HepG2 (cell line): ENCODE results near the gene GNG7. TPM values are rescaled to one million over a fixed set of nuclear protein-coding genes. Genes with fewer than 3 reads are reported as not detected.

Source experiments
- EED ChIP-seq: sonication (generic); formaldehyde crosslinking; IDR thresholded peaks from 2 replicates; pipeline ENCODE4 v1.5.0; 2020; ENCODE audit warnings: mild to moderate bottlenecking, missing genetic modification reagents
- FOXK1 ChIP-seq: sonication (generic); formaldehyde crosslinking; IDR thresholded peaks from 2 replicates; pipeline ENCODE4 v1.4.0; 2020; ENCODE audit warnings: low read depth, missing genetic modification reagents, borderline replicate concordance
- FOXP1 ChIP-seq, 2 experiments: fragments of 450-650 bp in 1 of 2; IDR thresholded peaks; 2 replicates each; pipeline ENCODE4 v1.6.1; 2017 to 2018; ENCODE audit warnings: antibody characterized with exemption in 1 of 2
- GABPA ChIP-seq, 2 experiments: IDR thresholded peaks; 2 replicates each; pipeline ENCODE4 v1.6.1; 2011 to 2016; ENCODE audit warnings: low read depth in 2 of 2, low read length in 1 of 2, missing biosample characterization in 1 of 2, missing genetic modification characterization in 1 of 2
- HNF4A ChIP-seq: sonication (generic); formaldehyde crosslinking; IDR thresholded peaks from 2 replicates; pipeline ENCODE4 v1.4.0; 2020; ENCODE audit warnings: missing genetic modification reagents
- KAT7 ChIP-seq: IDR thresholded peaks from 2 replicates; pipeline ENCODE4 v1.6.1; 2018; ENCODE audit warnings: borderline replicate concordance, missing compliant biosample characterization
- KDM5B ChIP-seq: sonication (generic); formaldehyde crosslinking; IDR thresholded peaks from 2 replicates; pipeline ENCODE4 v1.4.0; 2020; ENCODE audit warnings: missing genetic modification reagents, mild to moderate bottlenecking, borderline replicate concordance
- MXI1 ChIP-seq: IDR thresholded peaks from 3 replicates; pipeline ENCODE4 v1.6.1; 2012; ENCODE audit warnings: low read depth, low read length, inconsistent platforms, borderline replicate concordance
- RBM22 ChIP-seq: fragments of 200-400 bp; formaldehyde crosslinking; optimal IDR thresholded peaks from 2 replicates; pipeline ENCODE3; 2017; ENCODE audit warnings: mild to moderate bottlenecking, low read length, moderate library complexity
- REPIN1 ChIP-seq: sonication (generic); formaldehyde crosslinking; IDR thresholded peaks from 2 replicates; pipeline ENCODE4 v1.8.0; 2022; ENCODE audit warnings: missing genetic modification reagents, low read depth, mild to moderate bottlenecking, borderline replicate concordance
- SOX13 ChIP-seq, 3 experiments: fragments of 450-650 bp in 1 of 3; sonication (generic) in 1 of 3; formaldehyde crosslinking in 1 of 3; IDR thresholded peaks in 2 of 3; conservative IDR thresholded peaks in 1 of 3; 2 replicates each; pipeline versions ENCODE4 v1.5.0 to v1.6.1; 2016 to 2020; ENCODE audit warnings: antibody characterized with exemption in 1 of 3, mild to moderate bottlenecking in 1 of 3, missing compliant biosample characterization in 1 of 3, missing genetic modification reagents in 1 of 3, moderate library complexity in 1 of 3
- TCF7 ChIP-seq: sonication (generic); IDR thresholded peaks from 2 replicates; pipeline ENCODE4 v1.6.1; 2016; ENCODE audit warnings: antibody characterized with exemption, low read depth
- ZNF143 ChIP-seq: sonication (generic); formaldehyde crosslinking; IDR thresholded peaks from 2 replicates; pipeline ENCODE4 v1.4.0; 2020; ENCODE audit warnings: missing genetic modification reagents
- ZNF331 ChIP-seq: sonication (generic); formaldehyde crosslinking; IDR thresholded peaks from 2 replicates; pipeline ENCODE4 v1.4.0; 2020; ENCODE audit warnings: missing genetic modification reagents
- ZNF350 ChIP-seq: sonication (generic); formaldehyde crosslinking; IDR thresholded peaks from 2 replicates; pipeline ENCODE4 v1.4.0; 2020; ENCODE audit warnings: mild to moderate bottlenecking, low read depth, missing genetic modification reagents, borderline replicate concordance
- ZNF569 ChIP-seq: sonication (generic); formaldehyde crosslinking; IDR thresholded peaks from 2 replicates; pipeline ENCODE4 v1.5.0; 2020; ENCODE audit warnings: mild to moderate bottlenecking, missing genetic modification reagents, moderate library complexity, borderline replicate concordance
- ZNF607 ChIP-seq: sonication (generic); formaldehyde crosslinking; IDR thresholded peaks from 2 replicates; pipeline ENCODE4 v1.5.1; 2020; ENCODE audit warnings: missing genetic modification reagents, mild to moderate bottlenecking, borderline replicate concordance
- polyA plus RNA-seq, 8 experiments: library from polyadenylated mRNA; depleted of rRNA in 3 of 8; stranded (reverse) in 7 of 8; unstranded in 1 of 8; fragments of >200 nt; fragmentation: Illumina TruSeq in 4 of 8; extraction: Trizol in 4 of 8; gene quantifications; 2 replicates each; pipeline versions ENCODE4 v1.2.1 to v1.2.3, GENCODE V29; 2011 to 2016; ENCODE audit warnings: low read depth in 4 of 8, missing spikeins in 1 of 8, mixed read lengths in 1 of 8; ENCODE audit not compliant: insufficient read depth in 1 of 8
- total RNA-seq, 5 experiments: library from RNA; depleted of rRNA; stranded (reverse); fragments of >200 nt; fragmentation: Illumina TruSeq; extraction: Trizol; gene quantifications; 2 replicates each; pipeline ENCODE4 v1.2.3, GENCODE V29; 2016; ENCODE audit warnings: low read depth in 1 of 5
- TF ChIP-seq, protein P1 (sequence below): IDR thresholded peaks from 2 replicates; pipeline ENCODE4 v1.6.1; 2016; ENCODE audit warnings: low read depth, missing genetic modification reagents, missing compliant biosample characterization
- TF ChIP-seq, protein P2 (sequence below): sonication (generic); formaldehyde crosslinking; IDR thresholded peaks from 2 replicates; pipeline ENCODE4 v1.8.1; 2023; ENCODE audit warnings: missing genetic modification reagents, inconsistent platforms, borderline replicate concordance
- TF ChIP-seq, protein P3 (sequence below): sonication (generic); formaldehyde crosslinking; IDR thresholded peaks from 2 replicates; pipeline ENCODE4 v1.8.0; 2022; ENCODE audit warnings: missing genetic modification reagents, mild to moderate bottlenecking, inconsistent platforms, borderline replicate concordance

GNG7 gene
- total and polyA plus RNA-seq, 2 of the 13 experiments (the other 11 are each of a cell fraction or from before 2014, with no cell fraction given), result 1.4 to 3.3 TPM

DNA sequence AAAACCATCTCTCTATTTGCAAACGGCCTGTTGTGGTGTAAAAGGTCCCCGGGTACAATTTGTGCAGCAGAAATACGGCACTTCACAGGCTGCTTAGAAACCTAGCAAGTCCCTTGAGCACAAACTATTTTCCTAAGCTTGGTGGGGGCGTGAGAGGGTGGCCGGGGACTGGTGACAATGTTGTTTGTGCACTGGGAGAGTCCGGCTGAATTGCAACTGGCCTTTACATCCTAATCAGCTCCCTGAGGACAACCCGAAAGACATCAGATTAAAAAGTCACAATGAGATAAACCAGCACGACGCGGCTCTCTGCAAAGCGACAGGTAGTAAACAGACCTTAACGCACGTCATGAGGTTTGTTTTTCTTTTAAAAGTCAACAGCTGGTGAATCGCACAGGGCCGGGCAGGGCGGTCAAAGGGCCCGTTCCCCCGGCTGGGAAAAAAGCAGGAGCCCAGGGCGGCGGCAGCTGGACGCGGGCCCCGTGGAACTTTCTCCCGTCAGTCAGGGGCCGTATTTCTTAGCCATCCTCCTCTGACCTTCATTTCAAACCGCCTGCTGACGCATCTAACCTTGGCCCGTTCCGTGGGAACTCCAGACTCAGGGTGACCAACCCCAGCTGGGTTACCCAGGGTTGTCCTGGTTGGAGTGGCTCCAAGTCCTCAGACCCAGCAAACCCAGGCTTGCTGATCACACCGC, 114.3 kb downstream of the GNG7 start (continued):
- TF ChIP-seq, protein P1, sequence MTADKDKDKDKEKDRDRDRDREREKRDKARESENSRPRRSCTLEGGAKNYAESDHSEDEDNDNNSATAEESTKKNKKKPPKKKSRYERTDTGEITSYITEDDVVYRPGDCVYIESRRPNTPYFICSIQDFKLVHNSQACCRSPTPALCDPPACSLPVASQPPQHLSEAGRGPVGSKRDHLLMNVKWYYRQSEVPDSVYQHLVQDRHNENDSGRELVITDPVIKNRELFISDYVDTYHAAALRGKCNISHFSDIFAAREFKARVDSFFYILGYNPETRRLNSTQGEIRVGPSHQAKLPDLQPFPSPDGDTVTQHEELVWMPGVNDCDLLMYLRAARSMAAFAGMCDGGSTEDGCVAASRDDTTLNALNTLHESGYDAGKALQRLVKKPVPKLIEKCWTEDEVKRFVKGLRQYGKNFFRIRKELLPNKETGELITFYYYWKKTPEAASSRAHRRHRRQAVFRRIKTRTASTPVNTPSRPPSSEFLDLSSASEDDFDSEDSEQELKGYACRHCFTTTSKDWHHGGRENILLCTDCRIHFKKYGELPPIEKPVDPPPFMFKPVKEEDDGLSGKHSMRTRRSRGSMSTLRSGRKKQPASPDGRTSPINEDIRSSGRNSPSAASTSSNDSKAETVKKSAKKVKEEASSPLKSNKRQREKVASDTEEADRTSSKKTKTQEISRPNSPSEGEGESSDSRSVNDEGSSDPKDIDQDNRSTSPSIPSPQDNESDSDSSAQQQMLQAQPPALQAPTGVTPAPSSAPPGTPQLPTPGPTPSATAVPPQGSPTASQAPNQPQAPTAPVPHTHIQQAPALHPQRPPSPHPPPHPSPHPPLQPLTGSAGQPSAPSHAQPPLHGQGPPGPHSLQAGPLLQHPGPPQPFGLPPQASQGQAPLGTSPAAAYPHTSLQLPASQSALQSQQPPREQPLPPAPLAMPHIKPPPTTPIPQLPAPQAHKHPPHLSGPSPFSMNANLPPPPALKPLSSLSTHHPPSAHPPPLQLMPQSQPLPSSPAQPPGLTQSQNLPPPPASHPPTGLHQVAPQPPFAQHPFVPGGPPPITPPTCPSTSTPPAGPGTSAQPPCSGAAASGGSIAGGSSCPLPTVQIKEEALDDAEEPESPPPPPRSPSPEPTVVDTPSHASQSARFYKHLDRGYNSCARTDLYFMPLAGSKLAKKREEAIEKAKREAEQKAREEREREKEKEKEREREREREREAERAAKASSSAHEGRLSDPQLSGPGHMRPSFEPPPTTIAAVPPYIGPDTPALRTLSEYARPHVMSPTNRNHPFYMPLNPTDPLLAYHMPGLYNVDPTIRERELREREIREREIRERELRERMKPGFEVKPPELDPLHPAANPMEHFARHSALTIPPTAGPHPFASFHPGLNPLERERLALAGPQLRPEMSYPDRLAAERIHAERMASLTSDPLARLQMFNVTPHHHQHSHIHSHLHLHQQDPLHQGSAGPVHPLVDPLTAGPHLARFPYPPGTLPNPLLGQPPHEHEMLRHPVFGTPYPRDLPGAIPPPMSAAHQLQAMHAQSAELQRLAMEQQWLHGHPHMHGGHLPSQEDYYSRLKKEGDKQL (CRISPR knock-in tag), result 0 out of 2 replicates have a peak, but pooled peaks have one; percentile 13
- TF ChIP-seq REPIN1 (no peak), KDM5B (CRISPR knock-in tag) (peak; percentile 33; the same call in 1 of the 2 replicates), ZNF143 (CRISPR knock-in tag) (0 out of 2 replicates have a peak, but pooled peaks have one; percentile 15), KAT7 (CRISPR knock-in tag) (no peak), SOX13 (IDR thresholded peaks at IDR 0.05) (no peak), SOX13 (CRISPR knock-in tag; conservative IDR thresholded peaks at IDR 0.05 in 1 of 2, IDR thresholded peaks at IDR 0.05 in 1 of 2) (peak in 1 of 2 experiments; percentile 47; a peak in 1 of 4 replicates), HNF4A (CRISPR knock-in tag) (peak; percentile 48), TCF7 (0 out of 2 replicates have a peak, but pooled peaks have one; percentile 31), RBM22 (no peak), ZNF569 (no peak), FOXP1 (IDR thresholded peaks at IDR 0.05) (peak; percentile 49; the same call in 1 of the 2 replicates), FOXP1 (CRISPR knock-in tag; IDR thresholded peaks at IDR 0.05) (peak; percentile 91), MXI1 (peak; percentile 60; the same call in 1 of the 3 replicates), ZNF350 (CRISPR knock-in tag) (0 out of 2 replicates have a peak, but pooled peaks have one; percentile 47), GABPA (IDR thresholded peaks at IDR 0.05; ENCODE audit: low read depth, low read length) (no peak), GABPA (CRISPR knock-in tag; IDR thresholded peaks at IDR 0.05; ENCODE audit: low read depth) (peak; percentile 49; the same call in 1 of the 2 replicates), ZNF331 (CRISPR knock-in tag) (0 out of 2 replicates have a peak, but pooled peaks have one; percentile 55), EED (CRISPR knock-in tag) (no peak), ZNF607 (CRISPR knock-in tag) (peak; percentile 72; the same call in 1 of the 2 replicates), FOXK1 (CRISPR knock-in tag) (peak; percentile 73)
- TF ChIP-seq, protein P2, sequence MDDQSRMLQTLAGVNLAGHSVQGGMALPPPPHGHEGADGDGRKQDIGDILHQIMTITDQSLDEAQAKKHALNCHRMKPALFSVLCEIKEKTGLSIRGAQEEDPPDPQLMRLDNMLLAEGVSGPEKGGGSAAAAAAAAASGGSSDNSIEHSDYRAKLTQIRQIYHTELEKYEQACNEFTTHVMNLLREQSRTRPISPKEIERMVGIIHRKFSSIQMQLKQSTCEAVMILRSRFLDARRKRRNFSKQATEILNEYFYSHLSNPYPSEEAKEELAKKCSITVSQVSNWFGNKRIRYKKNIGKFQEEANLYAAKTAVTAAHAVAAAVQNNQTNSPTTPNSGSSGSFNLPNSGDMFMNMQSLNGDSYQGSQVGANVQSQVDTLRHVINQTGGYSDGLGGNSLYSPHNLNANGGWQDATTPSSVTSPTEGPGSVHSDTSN (CRISPR knock-in tag), result 0 out of 2 replicates have a peak, but pooled peaks have one; percentile 61
- TF ChIP-seq, protein P3, sequence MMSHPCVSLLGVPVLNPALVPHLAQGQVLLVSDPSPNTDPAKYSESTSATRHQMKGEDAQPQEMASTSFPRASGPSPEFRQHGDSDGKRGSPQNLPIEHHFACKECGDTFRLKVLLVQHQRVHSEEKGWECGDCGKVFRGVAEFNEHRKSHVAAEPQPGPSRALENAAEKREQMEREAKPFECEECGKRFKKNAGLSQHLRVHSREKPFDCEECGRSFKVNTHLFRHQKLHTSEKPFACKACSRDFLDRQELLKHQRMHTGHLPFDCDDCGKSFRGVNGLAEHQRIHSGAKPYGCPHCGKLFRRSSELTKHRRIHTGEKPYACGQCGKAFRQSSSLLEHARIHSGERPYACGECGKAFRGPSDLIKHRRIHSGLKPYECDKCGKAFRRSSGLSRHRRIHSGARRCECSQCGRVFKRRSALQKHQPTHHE, result no peak
